ENCODE results near the gene MINAR1.

The MINAR1 gene

GRCh38 chr15:79401301-79401700, 30.8 kb upstream of the MINAR1 start:
- no peak for TF ChIP-seq CTCF (IDR thresholded peaks at IDR 0.05; ENCODE audit: control extremely low read depth, extremely low read depth, low read depth, missing control alignments)
- DNase-seq (ENCODE audit: extremely low spot score), result no peak
- CTCF ChIA-PET, result interaction anchor here (1.0 kb wide), 1 partner anchor 22 kb away, joined by 3 read pairs; no protein-coding TSS in a partner anchor
- POLR2A ChIA-PET, result no interaction called here

- no peak for DNase-seq (ENCODE audit: extremely low spot score)
Measured at GRCh38 chr15:79402136-79402535, 30.0 kb upstream of the MINAR1 start.

GRCh38 chr15:79403501-79403900, 28.6 kb upstream of the MINAR1 start:
- no peak for TF ChIP-seq CTCF (IDR thresholded peaks at IDR 0.05; ENCODE audit: control extremely low read depth, extremely low read depth, low read depth, missing control alignments)
- CTCF ChIA-PET, result interaction anchor here (2.2 to 2.6 kb wide), 3 partner anchors 20 to 219 kb away, joined by 5 to 19 read pairs (median 5); no protein-coding TSS in a partner anchor
- no peak for DNase-seq (ENCODE audit: extremely low spot score)
- POLR2A ChIA-PET, result no interaction called here

More at GRCh38 chr15:79402136-79402535, 30.0 kb upstream of the MINAR1 start:
- ChIA-PET CTCF (interaction anchor here (1.0 kb wide), 1 partner anchor 20 kb away, joined by 4 read pairs; no protein-coding TSS in a partner anchor), POLR2A (no interaction called here)
- TF ChIP-seq CTCF (IDR thresholded peaks at IDR 0.05; ENCODE audit: control extremely low read depth, extremely low read depth, low read depth, missing control alignments), result no peak

- ChIA-PET CTCF (interaction anchor here (1.4 to 1.5 kb wide), 2 partner anchors 10 to 24 kb away, joined by 3 to 6 read pairs; no protein-coding TSS in a partner anchor), POLR2A (no interaction called here)
- no peak for TF ChIP-seq CTCF (IDR thresholded peaks at IDR 0.05; ENCODE audit: control extremely low read depth, extremely low read depth, low read depth, missing control alignments)
- DNase-seq (ENCODE audit: extremely low spot score), result no peak
Measured at GRCh38 chr15:79406210-79406609, 25.9 kb upstream of the MINAR1 start.

GRCh38 chr15:79408041-79408440, 24.1 kb upstream of the MINAR1 start:
- no peak for TF ChIP-seq CTCF (IDR thresholded peaks at IDR 0.05; ENCODE audit: control extremely low read depth, extremely low read depth, low read depth, missing control alignments)
- ChIA-PET POLR2A (no interaction called here), CTCF (no interaction called here)
- no peak for DNase-seq (ENCODE audit: extremely low spot score)

- no peak for TF ChIP-seq CTCF (IDR thresholded peaks at IDR 0.05; ENCODE audit: control extremely low read depth, extremely low read depth, low read depth, missing control alignments)
- POLR2A ChIA-PET, result no interaction called here
- DNase-seq (ENCODE audit: extremely low spot score), result no peak
- CTCF ChIA-PET, result interaction anchor here (1.2 kb wide), 1 partner anchor 29 kb away, joined by 4 read pairs; no protein-coding TSS in a partner anchor
Measured at GRCh38 chr15:79410237-79410636, 21.9 kb upstream of the MINAR1 start.

Data from GM10248 (cell line).